Measurements from ENCODE around the gene FOXK2.

FOXK2 gene

DNA sequence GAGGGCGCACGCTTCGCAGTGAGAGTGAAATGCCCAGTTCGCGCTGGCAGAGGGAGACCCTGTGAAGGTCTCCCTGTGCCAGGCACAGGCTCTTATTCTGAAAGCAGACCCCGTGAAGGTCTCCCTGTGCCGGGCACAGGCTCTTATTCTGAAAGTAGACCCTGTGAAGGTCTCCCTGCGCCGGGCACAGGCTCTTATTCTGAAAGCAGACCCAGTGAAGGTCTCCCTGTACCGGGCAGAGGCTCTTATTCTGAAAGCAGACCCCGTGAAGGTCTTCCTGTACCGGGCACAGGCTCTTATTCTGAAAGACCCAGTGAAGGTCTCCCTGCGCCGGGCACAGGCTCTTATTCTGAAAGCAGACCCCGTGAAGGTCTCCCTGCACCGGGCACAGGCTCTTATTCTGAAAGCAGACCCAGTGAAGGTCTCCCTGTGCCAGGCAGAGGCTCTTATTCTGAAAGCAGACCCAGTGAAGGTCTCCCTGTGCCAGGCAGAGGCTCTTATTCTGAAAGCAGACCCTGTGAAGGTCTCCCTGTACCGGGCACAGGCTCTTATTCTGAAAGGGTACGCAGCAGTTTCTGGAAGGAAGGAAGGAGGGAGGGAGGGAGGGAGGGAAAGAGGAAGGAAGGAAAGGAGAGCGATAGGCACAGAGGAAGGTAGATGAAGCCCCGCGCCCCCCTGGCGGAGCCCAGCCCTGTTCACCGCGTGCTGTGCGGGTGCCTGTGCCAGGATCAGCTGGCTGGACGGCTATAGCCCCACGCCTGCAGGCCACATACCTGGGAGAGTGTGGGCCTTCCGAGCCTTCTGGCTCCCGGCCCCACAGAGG, 73.4 kb downstream of the FOXK2 start:
- no peak for TF ChIP-seq GATA1 (IDR thresholded peaks at IDR 0.05; ENCODE audit: low read depth, low read length)
- no peak for TF ChIP-seq POLR2A (IDR thresholded peaks at IDR 0.05; ENCODE audit: low read length)
- peak; percentile 68 to 78 for DNase-seq

DNA sequence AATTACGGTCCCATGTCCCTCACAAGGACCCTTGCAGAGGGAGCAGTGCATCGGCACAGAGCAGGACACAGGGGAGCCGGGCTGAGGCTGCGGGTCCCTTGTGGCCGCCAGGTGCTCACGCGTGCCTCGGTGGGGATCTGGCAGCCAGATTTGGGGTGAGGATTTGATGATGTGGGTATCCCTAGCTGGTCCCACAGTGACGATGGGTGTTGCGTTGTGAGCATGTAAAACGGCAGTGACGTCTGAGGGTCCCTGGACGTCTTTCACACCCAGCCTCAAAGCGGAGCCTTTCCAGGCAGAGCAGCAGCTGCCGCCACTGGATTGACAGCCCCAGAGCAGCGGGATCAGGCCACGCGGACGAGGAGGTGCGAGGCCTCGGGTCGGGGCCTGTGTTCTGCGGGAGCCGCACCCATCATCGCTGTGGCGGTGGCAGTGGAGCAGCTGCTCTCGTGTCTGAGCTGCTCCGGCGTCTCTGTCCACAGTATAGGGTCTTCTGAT, 74.1 kb downstream of the FOXK2 start:
- no peak for DNase-seq
- no peak for TF ChIP-seq GATA1 (IDR thresholded peaks at IDR 0.05; ENCODE audit: low read depth, low read length)
- no peak for TF ChIP-seq POLR2A (IDR thresholded peaks at IDR 0.05; ENCODE audit: low read length)

DNA sequence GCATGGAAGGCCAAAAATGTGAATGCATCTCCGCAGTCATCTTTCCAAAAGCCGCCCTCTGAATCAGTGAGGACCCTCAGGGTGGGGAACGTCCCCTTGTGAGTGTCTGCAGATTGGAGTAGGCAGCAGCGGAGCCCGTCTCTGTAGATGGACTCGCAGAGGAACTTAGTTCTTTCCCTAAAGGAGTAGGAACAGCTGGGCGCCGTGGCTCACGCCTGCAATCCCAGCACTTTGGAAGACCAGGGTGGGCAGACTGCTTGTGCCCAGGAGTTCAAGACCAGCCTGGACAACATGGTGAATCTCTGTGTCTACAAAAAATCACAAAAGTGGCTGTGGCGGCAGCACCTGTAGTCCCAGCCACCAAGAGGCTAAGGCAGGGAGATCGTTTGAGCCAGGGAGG, 75.0 kb downstream of the FOXK2 start:
- DNase-seq: no peak
- no peak for TF ChIP-seq GATA1 (IDR thresholded peaks at IDR 0.05; ENCODE audit: low read depth, low read length)

DNA sequence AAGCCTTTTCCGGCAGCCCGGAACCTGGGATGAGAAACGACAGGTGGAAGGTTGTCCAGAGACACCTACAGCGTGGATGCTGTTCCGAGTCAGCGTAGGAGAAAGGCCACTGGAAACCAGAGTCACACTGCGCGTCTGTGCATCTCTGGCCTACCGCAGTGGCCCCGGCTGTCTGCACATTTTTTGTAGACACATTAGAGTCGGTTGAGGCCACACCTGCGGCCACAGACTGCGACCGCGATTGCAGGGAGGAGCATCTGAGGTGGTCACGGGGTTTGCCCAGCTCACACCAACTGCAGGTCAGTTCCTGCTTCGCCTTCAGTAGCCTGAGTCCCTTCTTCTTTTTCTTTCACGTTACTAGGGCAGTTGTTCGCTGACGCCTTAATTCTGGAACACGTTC, 76.4 kb downstream of the FOXK2 start:
- TF ChIP-seq POLR2A (IDR thresholded peaks at IDR 0.05; ENCODE audit: low read length) (no peak), GATA1 (IDR thresholded peaks at IDR 0.05; ENCODE audit: low read depth, low read length) (no peak)
- DNase-seq: no peak

DNA sequence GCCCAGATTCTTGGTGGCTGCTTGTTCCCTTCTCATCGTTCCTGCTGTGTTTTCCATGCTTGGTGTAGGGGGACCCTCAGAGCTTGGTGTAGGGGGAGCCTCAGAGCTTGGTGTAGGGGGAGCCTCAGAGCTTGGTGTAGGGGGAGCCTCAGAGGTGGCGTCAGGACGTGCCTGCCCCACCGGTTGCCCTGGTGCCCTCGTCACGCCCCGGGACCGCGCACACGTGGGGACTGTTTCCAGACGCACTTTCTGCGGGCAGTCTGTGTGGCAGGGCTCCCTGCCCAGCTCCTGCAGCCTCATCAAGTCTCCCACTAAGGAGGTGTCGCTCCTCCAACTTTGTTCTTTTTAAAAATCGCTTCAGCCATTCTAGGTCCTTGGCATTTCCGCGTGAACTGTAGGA, 76.8 kb downstream of the FOXK2 start:
- TF ChIP-seq GATA1 (IDR thresholded peaks at IDR 0.05; ENCODE audit: low read depth, low read length) (no peak), POLR2A (IDR thresholded peaks at IDR 0.05; ENCODE audit: low read length) (no peak)
- no peak for DNase-seq

DNA sequence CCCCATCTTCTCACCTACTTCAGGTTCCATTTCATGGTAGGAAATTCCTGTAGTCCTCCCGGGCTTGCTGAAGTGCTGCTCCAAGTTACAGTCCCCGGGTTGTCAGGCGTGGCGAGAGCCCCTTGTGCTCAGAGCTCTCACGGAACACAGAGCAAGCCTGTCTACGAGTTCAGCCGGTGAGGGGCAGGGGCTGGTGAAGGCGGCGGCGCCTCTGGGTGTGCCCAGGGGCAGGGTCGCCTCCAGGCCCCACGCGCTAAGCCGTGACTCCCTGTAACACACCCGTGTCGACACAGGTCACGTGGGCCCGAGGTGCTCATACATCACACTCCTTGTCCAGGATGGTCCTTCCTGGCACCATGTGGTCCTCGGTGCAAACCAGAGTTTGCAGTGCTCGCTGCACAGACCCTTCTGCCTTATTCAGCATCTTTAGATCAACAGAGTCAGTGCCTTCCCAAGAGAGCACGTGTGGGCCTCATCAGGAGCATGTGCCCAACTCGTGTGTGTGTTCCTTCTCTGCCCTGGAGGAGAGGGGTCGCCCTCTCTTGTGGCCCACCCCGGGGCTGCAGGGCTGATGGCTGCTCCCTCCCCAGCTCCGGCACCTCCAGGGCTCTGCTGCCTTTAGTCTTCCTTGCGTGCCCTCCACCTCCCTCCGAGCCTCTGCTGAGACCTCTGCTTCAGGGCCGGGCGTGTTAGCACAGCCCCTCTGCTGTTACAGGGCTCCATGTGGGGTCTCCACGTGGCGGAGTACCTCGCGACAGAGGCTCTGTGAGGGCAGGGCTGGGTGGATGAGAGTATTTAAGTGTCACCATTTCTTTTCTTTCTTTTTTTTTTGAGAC, 77.5 kb downstream of the FOXK2 start:
- no peak for DNase-seq
- TF ChIP-seq POLR2A (IDR thresholded peaks at IDR 0.05; ENCODE audit: low read length) (no peak), GATA1 (IDR thresholded peaks at IDR 0.05; ENCODE audit: low read depth, low read length) (no peak)

DNA sequence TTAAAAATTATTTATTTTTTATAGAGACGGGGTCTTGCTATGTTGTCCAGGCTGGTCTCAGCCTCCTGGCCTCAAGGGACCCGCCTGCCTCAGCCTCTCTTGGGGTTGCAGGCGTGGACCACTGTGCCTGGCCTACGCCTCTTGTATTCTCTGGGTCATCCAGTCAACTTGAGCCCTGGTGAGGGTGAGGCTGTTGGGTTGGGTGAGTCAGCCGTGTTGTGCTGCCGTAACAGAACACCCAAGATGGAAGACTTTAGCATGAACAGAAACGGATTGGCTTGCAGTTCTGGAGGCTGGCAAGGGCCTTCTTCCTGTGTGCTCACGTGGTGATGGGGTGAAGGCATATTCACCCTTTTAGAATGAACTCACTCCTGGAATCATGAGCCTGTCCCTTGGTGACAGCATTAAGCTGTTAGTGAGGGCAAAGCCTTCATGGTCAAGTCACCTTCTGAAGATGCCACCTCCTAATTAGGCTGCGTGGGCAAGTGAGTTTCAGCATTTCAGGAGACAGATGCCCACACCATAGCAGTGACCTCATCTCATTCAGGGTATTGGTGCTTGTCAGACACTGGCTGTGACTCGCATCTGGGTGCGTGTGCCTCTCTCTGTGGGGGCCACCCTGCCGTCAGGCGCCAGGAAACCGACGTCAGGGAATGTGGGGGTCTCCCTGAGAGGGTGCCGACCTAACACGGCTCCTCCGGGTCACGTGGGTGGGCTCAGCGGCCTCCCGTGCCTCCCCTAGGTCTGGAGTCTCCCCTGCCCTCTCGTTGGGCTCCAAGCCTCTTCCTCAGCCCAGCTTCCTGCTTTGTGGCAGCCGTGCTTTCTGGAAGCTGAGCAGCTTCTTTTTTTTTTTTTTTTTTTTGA, 79.0 kb downstream of the FOXK2 start:
- no peak for DNase-seq
- TF ChIP-seq POLR2A (IDR thresholded peaks at IDR 0.05; ENCODE audit: low read length): no peak
- TF ChIP-seq GATA1 (IDR thresholded peaks at IDR 0.05; ENCODE audit: low read depth, low read length): no peak

DNA sequence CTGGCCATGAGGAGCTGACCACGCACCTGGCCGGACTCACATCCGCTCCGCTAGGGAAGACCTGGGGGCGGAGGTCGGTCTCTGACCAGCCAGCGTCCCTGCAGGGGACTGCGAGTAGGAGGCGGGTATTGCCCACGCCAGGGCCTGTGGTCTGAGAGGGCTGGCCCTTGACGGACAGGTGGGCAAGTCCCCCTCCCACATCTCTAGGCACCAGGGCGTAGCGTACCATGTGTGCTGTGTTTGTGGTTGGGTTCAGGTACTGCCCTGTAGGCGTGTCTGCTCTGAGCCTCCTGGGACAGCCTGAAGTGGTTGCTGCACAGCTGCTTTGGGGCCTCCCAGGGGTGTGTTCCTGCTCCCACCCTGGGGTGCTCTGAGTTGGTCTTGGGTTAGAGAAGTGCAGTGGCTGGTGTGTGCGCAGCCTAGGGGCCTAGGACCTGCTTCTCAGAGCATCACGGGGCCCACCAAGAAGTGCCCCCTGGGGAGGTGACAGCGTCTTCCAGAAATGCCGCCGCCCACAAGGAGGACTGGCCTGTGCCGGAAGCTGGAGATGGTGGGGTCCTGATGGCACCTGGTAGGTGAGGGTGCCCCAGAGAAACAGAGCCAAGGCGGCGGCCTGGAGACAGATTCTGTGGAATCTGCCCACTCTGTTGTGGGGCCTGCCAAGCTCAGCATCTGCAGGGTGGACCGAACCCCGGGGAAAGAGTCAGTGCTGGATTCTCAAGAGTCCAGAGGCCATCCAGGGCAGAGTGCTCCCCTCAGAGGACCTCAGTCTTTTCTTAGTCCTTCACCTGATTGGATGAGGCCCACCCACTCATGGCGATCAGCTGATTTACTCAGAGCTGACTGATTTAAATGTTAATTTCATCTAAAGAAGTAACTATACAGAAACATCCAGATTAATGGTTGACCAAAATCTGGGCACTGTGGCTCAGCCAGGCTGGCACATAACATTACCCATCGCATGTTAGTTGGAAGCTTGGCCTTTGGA, 80.4 kb downstream of the FOXK2 start:
- TF ChIP-seq GATA1 (IDR thresholded peaks at IDR 0.05; ENCODE audit: low read depth, low read length): no peak
- no peak for TF ChIP-seq POLR2A (IDR thresholded peaks at IDR 0.05; ENCODE audit: low read length)
- DNase-seq: no peak

DNA sequence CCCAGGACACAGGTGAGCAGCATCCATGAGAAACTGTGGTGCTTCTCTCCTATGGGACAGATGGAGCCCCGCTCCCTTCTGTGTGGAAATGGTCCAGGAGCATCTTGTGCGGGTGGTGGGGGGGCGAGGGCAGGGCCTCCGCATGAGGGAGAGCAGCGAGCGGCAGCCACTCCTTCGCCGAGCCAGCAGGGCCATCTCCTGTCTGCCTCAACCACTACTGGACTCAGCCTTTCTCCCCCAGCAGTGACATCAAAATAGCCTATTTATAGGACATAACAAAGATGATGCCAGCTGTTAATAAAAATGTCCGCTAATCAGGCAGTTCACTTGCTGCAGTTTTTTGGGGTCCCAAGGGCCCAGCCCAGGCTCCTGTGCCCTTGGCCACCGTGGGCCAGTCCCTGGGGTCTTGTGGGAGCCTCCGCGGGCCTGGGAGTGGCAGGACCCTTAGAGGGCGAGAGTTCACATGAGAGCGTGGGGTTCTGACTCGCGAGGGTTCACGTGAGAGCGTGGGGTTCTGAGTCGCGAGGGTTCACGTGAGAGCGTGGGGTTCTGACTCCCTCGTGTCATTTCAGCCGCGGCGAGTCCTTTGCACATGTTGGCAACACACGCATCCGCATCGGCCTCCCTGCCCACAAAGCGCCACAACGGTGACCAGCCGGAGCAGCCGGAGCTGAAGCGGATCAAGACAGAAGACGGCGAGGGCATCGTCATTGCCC, 81.4 kb downstream of the FOXK2 start:
- TF ChIP-seq POLR2A (IDR thresholded peaks at IDR 0.05; ENCODE audit: low read length): no peak
- no peak for TF ChIP-seq GATA1 (IDR thresholded peaks at IDR 0.05; ENCODE audit: low read depth, low read length)
- DNase-seq: no peak

DNA sequence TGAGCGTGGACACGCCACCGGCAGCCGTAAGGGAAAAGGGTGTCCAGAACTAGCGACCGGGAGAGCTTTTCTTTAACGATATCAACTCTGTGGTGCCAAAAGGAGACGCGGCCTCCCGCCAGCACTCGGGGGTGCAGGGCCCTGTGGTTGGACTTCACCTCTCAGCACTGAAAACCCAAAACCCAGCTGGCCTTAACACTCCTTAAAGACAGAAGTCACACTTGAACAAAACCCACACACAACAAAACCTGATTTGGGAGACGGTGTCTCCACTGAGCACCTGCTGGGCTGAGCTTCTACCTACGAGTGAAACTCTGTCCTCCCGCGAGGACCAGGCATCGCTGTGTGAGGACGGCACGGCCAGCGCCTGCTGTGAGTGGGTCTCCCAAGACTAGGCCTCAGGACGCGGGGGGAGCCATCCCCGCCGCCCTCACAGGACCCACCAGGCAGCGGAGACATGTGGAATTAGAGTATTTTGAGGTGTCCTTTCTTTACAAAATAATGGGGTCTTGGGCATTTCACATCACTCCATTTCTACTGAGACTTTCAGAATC, 82.0 kb downstream of the FOXK2 start:
- TF ChIP-seq GATA1 (IDR thresholded peaks at IDR 0.05; ENCODE audit: low read depth, low read length) (no peak), POLR2A (IDR thresholded peaks at IDR 0.05; ENCODE audit: low read length) (no peak)
- no peak for DNase-seq

DNA sequence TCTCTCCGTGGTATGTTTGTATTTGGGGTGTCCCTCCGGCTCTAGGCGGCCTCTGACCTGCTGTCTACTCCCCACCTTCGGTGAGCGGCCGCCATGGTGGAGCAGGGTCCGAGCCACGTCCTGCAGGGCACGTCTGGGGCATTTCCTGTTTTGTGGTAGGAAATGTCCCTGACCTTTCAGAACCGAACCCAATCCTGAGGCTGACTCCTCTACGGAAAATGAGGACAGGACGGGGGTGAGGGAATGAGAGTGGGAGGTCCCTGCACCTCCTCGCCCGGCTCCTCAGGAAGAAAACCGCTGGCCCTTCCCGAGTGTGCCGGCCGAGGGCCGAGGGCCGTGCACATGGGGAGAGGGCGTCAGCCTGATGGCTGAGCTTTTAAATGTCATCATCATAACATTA, 83.0 kb downstream of the FOXK2 start:
- TF ChIP-seq GATA1 (IDR thresholded peaks at IDR 0.05; ENCODE audit: low read depth, low read length) (no peak), POLR2A (IDR thresholded peaks at IDR 0.05; ENCODE audit: low read length) (no peak)
- DNase-seq: no peak

Data from erythroblast (primary cell).